H1 (cell line): ENCODE measurements around the gene MAPK8. TPM values are rescaled to one million over a fixed set of nuclear protein-coding genes. Genes with fewer than 3 reads are reported as not detected.

ENCODE experiments used
- CTCF ChIA-PET: fragments of 300-600 bp; sonication (Branson Sonifier 250); formaldehyde crosslinking; loops from one replicate; lab custom pipeline; 2021; ENCODE audit not compliant: partially characterized antibody; lab: Charles Lee
- POLR2A ChIA-PET: fragments of 300-600 bp; sonication (Branson Sonifier 250); formaldehyde crosslinking; loops from one replicate; lab custom pipeline; 2021; ENCODE audit warnings: inconsistent platforms; ENCODE audit not compliant: partially characterized antibody; lab: Charles Lee
- DNase-seq, 2 experiments: peaks; one replicate each; pipeline versions ENCODE4 v3.0.0 to v3.0.0-alpha.2; 2010 to 2022; ENCODE audit warnings: low spot score in 2 of 2, low read depth in 1 of 2, mixed read lengths in 1 of 2
- FAIRE-seq: peaks from 2 replicates; lab custom pipeline; 2011; peaks lifted over from hg19 to GRCh38; lab: Jason Lieb, UNC
- H2AFZ ChIP-seq: 2 replicates; pipeline ENCODE4 v1.8.1; 2012; ENCODE audit warnings: low read length, inconsistent platforms
- H2AK5ac ChIP-seq: 2 replicates; pipeline ENCODE4 v1.6.1; 2013; ENCODE audit warnings: low read depth, low read length
- H2BK120ac ChIP-seq: replicated peaks from 2 replicates; pipeline ENCODE3; 2013; ENCODE audit warnings: low read depth, low read length, inconsistent platforms
- H2BK12ac ChIP-seq: 2 replicates; pipeline ENCODE4 v1.6.1; 2013; ENCODE audit warnings: low read depth, low read length
- H2BK15ac ChIP-seq: 2 replicates; pipeline ENCODE4 v1.6.1; 2013; ENCODE audit warnings: low read length
- H2BK20ac ChIP-seq: 2 replicates; pipeline ENCODE4 v1.6.1; 2013; ENCODE audit warnings: low read length
- H2BK5ac ChIP-seq: 2 replicates; pipeline ENCODE4 v1.6.1; 2013; ENCODE audit warnings: low read depth, low read length
- H3K14ac ChIP-seq: 2 replicates; pipeline ENCODE4 v1.6.1; 2013; ENCODE audit warnings: inconsistent platforms; ENCODE audit not compliant: insufficient read length
- H3K18ac ChIP-seq: 2 replicates; pipeline ENCODE4 v1.6.1; 2013; ENCODE audit warnings: low read length; ENCODE audit errors: extremely low read depth
- H3K23ac ChIP-seq: 2 replicates; pipeline ENCODE4 v1.6.1; 2013; ENCODE audit warnings: inconsistent platforms; ENCODE audit not compliant: insufficient read length
- H3K23me2 ChIP-seq: 2 replicates; pipeline ENCODE4 v1.6.1; 2013; ENCODE audit warnings: low read depth, low read length
- H3K27ac ChIP-seq: 2 replicates; pipeline ENCODE4 v1.6.1; 2011; ENCODE audit warnings: low read depth, low read length, inconsistent platforms
- H3K27me3 ChIP-seq, 4 experiments: replicated peaks in 1 of 4; 1 replicate in 1 of 4; 2 replicates in 3 of 4; pipeline versions ENCODE4 v1.6.1 to v1.8.1; 2011 to 2013; ENCODE audit warnings: low read length in 3 of 4, mild to moderate bottlenecking in 3 of 4, inconsistent platforms in 2 of 4, mixed read lengths in 2 of 4, moderate library complexity in 1 of 4; ENCODE audit not compliant: control insufficient read depth in 3 of 4, insufficient read depth in 3 of 4; ENCODE audit errors: extremely low read depth in 1 of 4
- H3K36me3 ChIP-seq, 4 experiments: 2 replicates each; pipeline versions ENCODE4 v1.6.1 to v1.8.1; 2011 to 2013; ENCODE audit warnings: mild to moderate bottlenecking in 4 of 4, low read length in 3 of 4, moderate library complexity in 2 of 4, control low read depth in 1 of 4, inconsistent platforms in 1 of 4; ENCODE audit not compliant: insufficient read depth in 4 of 4, control insufficient read depth in 2 of 4
- H3K4ac ChIP-seq: replicated peaks from 2 replicates; pipeline ENCODE3; 2013; ENCODE audit warnings: low read length, low read depth, mixed read lengths, inconsistent platforms; ENCODE audit not compliant: insufficient read length
- H3K4me1 ChIP-seq, 4 experiments: replicated peaks in 1 of 4; 1 replicate in 1 of 4; 2 replicates in 3 of 4; pipeline versions ENCODE4 v1.6.1 to v1.8.1; 2011 to 2013; ENCODE audit warnings: low read length in 3 of 4, inconsistent platforms in 2 of 4, mixed read lengths in 1 of 4; ENCODE audit not compliant: insufficient read depth in 4 of 4, control insufficient read depth in 3 of 4
- H3K4me2 ChIP-seq, 2 experiments: 2 replicates each; pipeline versions ENCODE4 v1.6.1 to v1.8.1; 2011 to 2013; ENCODE audit warnings: low read depth in 2 of 2, low read length in 2 of 2, control low read depth in 1 of 2, inconsistent platforms in 1 of 2, mild to moderate bottlenecking in 1 of 2; ENCODE audit not compliant: insufficient read depth in 1 of 2
- H3K4me3 ChIP-seq, 4 experiments: fragments of 200-600, 300-600 bp in 1 of 4; sonication (generic), shearing (Covaris generic), sonication (Bioruptor Twin) in 1 of 4; 2 replicates each; pipeline versions ENCODE4 v1.5.1 to v1.8.1; 2011 to 2016; ENCODE audit warnings: low read length in 4 of 4, low read depth in 3 of 4, control low read depth in 2 of 4, inconsistent platforms in 2 of 4, mild to moderate bottlenecking in 2 of 4, mixed read lengths in 1 of 4, moderate library complexity in 1 of 4; ENCODE audit not compliant: insufficient read depth in 2 of 4; ENCODE audit errors: extremely low read depth in 1 of 4
- H3K56ac ChIP-seq: replicated peaks from 2 replicates; pipeline ENCODE3; 2013; ENCODE audit warnings: low read depth, mild to moderate bottlenecking, mixed read lengths, low read length, inconsistent platforms; ENCODE audit not compliant: insufficient read length
- H3K79me1 ChIP-seq: 2 replicates; pipeline ENCODE4 v1.6.1; 2013; ENCODE audit warnings: low read depth, low read length, control low read depth
- H3K79me2 ChIP-seq, 2 experiments: 2 replicates each; pipeline versions ENCODE4 v1.6.1 to v1.8.1; 2012 to 2013; ENCODE audit warnings: low read length in 2 of 2, mild to moderate bottlenecking in 2 of 2, inconsistent platforms in 1 of 2; ENCODE audit not compliant: insufficient read depth in 2 of 2, control insufficient read depth in 1 of 2
- H3K9ac ChIP-seq, 4 experiments: replicated peaks in 1 of 4; 1 replicate in 1 of 4; 2 replicates in 3 of 4; pipeline versions ENCODE4 v1.6.1 to v1.8.1; 2011 to 2013; ENCODE audit warnings: low read depth in 3 of 4, low read length in 3 of 4, control low read depth in 2 of 4, mild to moderate bottlenecking in 2 of 4, moderate library complexity in 2 of 4, inconsistent platforms in 1 of 4; ENCODE audit errors: extremely low read depth in 1 of 4
- H3K9me3 ChIP-seq, 2 experiments: 2 replicates each; pipeline versions ENCODE4 v1.6.1 to v1.8.1; 2012 to 2013; ENCODE audit warnings: mild to moderate bottlenecking in 2 of 2, moderate library complexity in 2 of 2, control low read depth in 1 of 2, inconsistent platforms in 1 of 2, low read depth in 1 of 2, low read length in 1 of 2, mixed read lengths in 1 of 2; ENCODE audit not compliant: insufficient read depth in 2 of 2
- H4K20me1 ChIP-seq, 2 experiments: replicated peaks in 1 of 2; 2 replicates each; pipeline versions ENCODE3 to v1.8.1; 2011 to 2013; ENCODE audit warnings: inconsistent platforms in 2 of 2, low read length in 2 of 2, mild to moderate bottlenecking in 1 of 2; ENCODE audit not compliant: insufficient read depth in 2 of 2, control insufficient read depth in 1 of 2
- H4K5ac ChIP-seq: 2 replicates; pipeline ENCODE4 v1.6.1; 2013; ENCODE audit warnings: low read length, low read depth, mixed read lengths, inconsistent platforms; ENCODE audit not compliant: insufficient read length
- H4K8ac ChIP-seq: 2 replicates; pipeline ENCODE4 v1.8.0; 2013; ENCODE audit warnings: mild to moderate bottlenecking, moderate library complexity, low read length, inconsistent platforms; ENCODE audit not compliant: insufficient read depth; ENCODE audit errors: extremely low read depth
- H4K91ac ChIP-seq: replicated peaks from 2 replicates; pipeline ENCODE3; 2013; ENCODE audit warnings: low read length, mixed read lengths, inconsistent platforms; ENCODE audit not compliant: insufficient read length
- CBX5 ChIP-seq: fragments of 300-800, 300-1000 bp; sonication (generic); IDR thresholded peaks from 2 replicates; pipeline ENCODE4 v1.7.1; 2016; ENCODE audit warnings: antibody characterized with exemption, low read length, low read depth
- JUND ChIP-seq: IDR thresholded peaks from 2 replicates; pipeline ENCODE4 v1.6.1; 2011; ENCODE audit warnings: mild to moderate bottlenecking, improper control_type of control experiment, low read length
- KDM5A ChIP-seq: fragments of 200-600 bp; IDR thresholded peaks from 2 replicates; pipeline ENCODE4 v1.7.1; 2012; ENCODE audit warnings: mild to moderate bottlenecking, low read length, inconsistent platforms, mixed read lengths
- NANOG ChIP-seq: IDR thresholded peaks from 2 replicates; pipeline ENCODE4 v1.6.1; 2011; ENCODE audit warnings: low read length, low read depth, mild to moderate bottlenecking, inconsistent platforms; ENCODE audit not compliant: insufficient read depth, poor library complexity, severe bottlenecking
- RBBP5 ChIP-seq: IDR thresholded peaks from 2 replicates; pipeline ENCODE4 v1.7.1; 2012; ENCODE audit warnings: low read depth, mild to moderate bottlenecking, inconsistent platforms, low read length, moderate library complexity, borderline replicate concordance
- RXRA ChIP-seq: IDR thresholded peaks from 2 replicates; pipeline ENCODE4 v1.6.1; 2011; ENCODE audit warnings: low read depth, mild to moderate bottlenecking, low read length, moderate library complexity; ENCODE audit not compliant: insufficient read depth
- SAP30 ChIP-seq: fragments of 300-600 bp; sonication (generic); IDR thresholded peaks from 2 replicates; pipeline ENCODE4 v1.7.1; 2012; ENCODE audit warnings: low read length, moderate library complexity, mild to moderate bottlenecking, inconsistent platforms; ENCODE audit not compliant: insufficient read depth, insufficient replicate concordance
- TAF1 ChIP-seq: IDR thresholded peaks from 2 replicates; pipeline ENCODE4 v1.6.1; 2011; ENCODE audit warnings: mild to moderate bottlenecking, low read depth, low read length
- TAF7 ChIP-seq: optimal IDR thresholded peaks from 2 replicates; pipeline ENCODE3; 2011; ENCODE audit warnings: low read depth, mild to moderate bottlenecking, inconsistent platforms, low read length, moderate library complexity, borderline replicate concordance
- WGBS, 2 experiments: shearing (Covaris generic) in 1 of 2; methylation state at CpG; one replicate each; pipeline versions ENCODE4 v1.1.6 to v1.1.7; 2013 to 2015; ENCODE audit warnings: low lambda C conversion rate in 2 of 2, mixed read lengths in 2 of 2, inconsistent platforms in 1 of 2, low coverage in 1 of 2, missing lambda C conversion rate in 1 of 2; ENCODE audit not compliant: insufficient replicate concordance in 2 of 2, insufficient coverage in 1 of 2, insufficient read length in 1 of 2; ENCODE audit errors: extremely low coverage in 1 of 2, missing lambda C conversion rate in 1 of 2; 5-methylcytosine and 5-hydroxymethylcytosine counted together
- polyA plus RNA-seq, 7 experiments: library from polyadenylated mRNA; depleted of rRNA in 3 of 7; stranded (reverse) in 5 of 7; unstranded in 2 of 7; fragments of >200 nt in 5 of 7; fragments of 200-250 nt in 2 of 7; gene quantifications; 1 replicate in 5 of 7; 2 replicates in 1 of 7; 4 replicates in 1 of 7; pipeline versions ENCODE4 v1.2.1 to v1.2.3, GENCODE V29; 2011 to 2013; ENCODE audit warnings: missing spikeins in 2 of 7, mixed read lengths in 2 of 7
- total RNA-seq: library from RNA; stranded (reverse); fragmentation: NEBNext Ultra II Directional; extraction: Animal tissue kit (Norgen Biotek cat#: 25700); gene quantifications from 2 replicates; pipeline ENCODE4 v1.2.1, GENCODE V29; 2021
- TF ChIP-seq, protein P1 (sequence below): IDR thresholded peaks from 2 replicates; pipeline ENCODE4 v1.6.1; 2011; ENCODE audit warnings: low read length, improper control_type of control experiment
- TF ChIP-seq, protein P2 (sequence below): IDR thresholded peaks from 2 replicates; pipeline ENCODE4 v1.6.1; 2012; ENCODE audit warnings: inconsistent platforms
- TF ChIP-seq, protein P3 (sequence below): IDR thresholded peaks from 2 replicates; pipeline ENCODE4 v1.6.1; 2012; ENCODE audit warnings: inconsistent platforms

Gene MAPK8
- total and polyA plus RNA-seq, 2 of the 8 experiments (the other 6 are each of a cell fraction or from before 2014, with no cell fraction given) = 23.3 to 71.3 TPM

DNA sequence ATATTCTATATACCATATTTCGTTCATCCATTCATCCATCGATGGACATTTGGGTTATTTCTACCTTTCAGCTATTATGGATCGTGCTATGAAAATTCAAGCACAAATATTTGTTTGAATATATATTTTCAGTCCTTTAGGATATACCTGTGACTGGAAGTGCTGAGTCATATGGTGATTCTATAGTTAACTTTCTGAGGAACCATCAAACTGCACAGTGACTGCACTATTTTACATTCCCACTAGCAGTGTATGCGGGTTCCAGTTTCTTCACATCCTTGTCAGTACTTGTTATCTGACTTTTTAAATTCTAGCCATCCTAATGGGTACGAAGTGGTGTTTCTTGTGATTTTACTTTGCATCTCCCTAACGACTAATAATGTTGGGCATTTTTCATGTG, 104.0 kb downstream of the MAPK8 start:
- no peak overlapping the region for H3K56ac ChIP-seq
- H2AK5ac ChIP-seq = no peak overlapping the region
- WGBS, 2 experiments = 95% methylated on average over 6 of the region's 6 CpGs; no CpG with 5 or more reads in 1 of the 2 experiments
- no peak for FAIRE-seq
- CTCF ChIA-PET = no interaction called here
- peaks cover 0 to 20% (median 9%) of the 10 kb centered on the region in 4 experiments; a peak in 5 of 8 replicates for H3K36me3 ChIP-seq
- no peak overlapping the region for H2BK20ac ChIP-seq
- no peak overlapping the region for H4K91ac ChIP-seq
- no peak overlapping the region for H3K4ac ChIP-seq
- no peak overlapping the region for H3K23ac ChIP-seq
- H2BK5ac ChIP-seq = no peak overlapping the region
- H2BK12ac ChIP-seq = no peak overlapping the region
- H3K9me3 ChIP-seq = 0 out of 4 replicates have a peak, but pooled peaks cover 0 to 3% of the 10 kb centered on the region in 2 experiments
- H3K27ac ChIP-seq = no peak overlapping the region
- no peak overlapping the region for H2BK120ac ChIP-seq
- H3K18ac ChIP-seq = no peak overlapping the region
- H3K79me2 ChIP-seq = no peaks in the 10 kb centered on the region
- no peaks in the 10 kb centered on the region for H4K20me1 ChIP-seq
- no peak overlapping the region for H2AFZ ChIP-seq
- no peaks in the 10 kb centered on the region for H3K27me3 ChIP-seq
- H3K14ac ChIP-seq = no peak overlapping the region
- H3K23me2 ChIP-seq = no peaks in the 10 kb centered on the region
- no peak overlapping the region for H4K8ac ChIP-seq
- POLR2A ChIA-PET = no interaction called here
- no peaks in the 10 kb centered on the region for H3K79me1 ChIP-seq
- no peak overlapping the region for H3K9ac ChIP-seq
- no peak overlapping the region for H3K4me2 ChIP-seq
- no peaks in the 10 kb centered on the region for H3K4me1 ChIP-seq
- no peak overlapping the region for H3K4me3 ChIP-seq
- no peak overlapping the region for H2BK15ac ChIP-seq
- no peak for DNase-seq
- no peak overlapping the region for H4K5ac ChIP-seq
- no peak for TF ChIP-seq KDM5A
- TF ChIP-seq, protein P1, sequence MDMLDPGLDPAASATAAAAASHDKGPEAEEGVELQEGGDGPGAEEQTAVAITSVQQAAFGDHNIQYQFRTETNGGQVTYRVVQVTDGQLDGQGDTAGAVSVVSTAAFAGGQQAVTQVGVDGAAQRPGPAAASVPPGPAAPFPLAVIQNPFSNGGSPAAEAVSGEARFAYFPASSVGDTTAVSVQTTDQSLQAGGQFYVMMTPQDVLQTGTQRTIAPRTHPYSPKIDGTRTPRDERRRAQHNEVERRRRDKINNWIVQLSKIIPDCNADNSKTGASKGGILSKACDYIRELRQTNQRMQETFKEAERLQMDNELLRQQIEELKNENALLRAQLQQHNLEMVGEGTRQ = no peak
- TF ChIP-seq, protein P2, sequence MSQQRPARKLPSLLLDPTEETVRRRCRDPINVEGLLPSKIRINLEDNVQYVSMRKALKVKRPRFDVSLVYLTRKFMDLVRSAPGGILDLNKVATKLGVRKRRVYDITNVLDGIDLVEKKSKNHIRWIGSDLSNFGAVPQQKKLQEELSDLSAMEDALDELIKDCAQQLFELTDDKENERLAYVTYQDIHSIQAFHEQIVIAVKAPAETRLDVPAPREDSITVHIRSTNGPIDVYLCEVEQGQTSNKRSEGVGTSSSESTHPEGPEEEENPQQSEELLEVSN = no peak
- TF ChIP-seq JUND = no peak
- no peak for TF ChIP-seq SAP30
- no peak for TF ChIP-seq RXRA
- TF ChIP-seq RBBP5 = no peak
- TF ChIP-seq, protein P3, sequence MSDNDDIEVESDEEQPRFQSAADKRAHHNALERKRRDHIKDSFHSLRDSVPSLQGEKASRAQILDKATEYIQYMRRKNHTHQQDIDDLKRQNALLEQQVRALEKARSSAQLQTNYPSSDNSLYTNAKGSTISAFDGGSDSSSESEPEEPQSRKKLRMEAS = no peak
- TF ChIP-seq TAF1 = no peak
- no peak for TF ChIP-seq TAF7
- TF ChIP-seq NANOG = no peak
- TF ChIP-seq CBX5 = no peak
